SK-N-MC (cell line): ENCODE measurements around the gene TMEM259.

ENCODE experiments used
- EZH2 ChIP-seq: fragments of 200-600 bp; sonication (generic); IDR thresholded peaks from one replicate; pipeline ENCODE4 v1.6.1; 2017; ENCODE audit warnings: antibody characterized with exemption
- POLR2AphosphoS5 ChIP-seq: IDR thresholded peaks from 2 replicates; pipeline ENCODE4 v1.6.1; 2012; ENCODE audit warnings: mild to moderate bottlenecking, low read depth, low read length, borderline replicate concordance

GRCh38 chr19:1018932-1019615, 1.8 kb downstream of the TMEM259 start:
- TF ChIP-seq POLR2AphosphoS5 (no peak; the same call in 1 of the 2 replicates), EZH2 (no peak)
